ENCODE results near the gene CRYBB2. TPM values are rescaled to one million over a fixed set of nuclear protein-coding genes. Genes with fewer than 3 reads are reported as not detected.

The CRYBB2 gene, protein sequence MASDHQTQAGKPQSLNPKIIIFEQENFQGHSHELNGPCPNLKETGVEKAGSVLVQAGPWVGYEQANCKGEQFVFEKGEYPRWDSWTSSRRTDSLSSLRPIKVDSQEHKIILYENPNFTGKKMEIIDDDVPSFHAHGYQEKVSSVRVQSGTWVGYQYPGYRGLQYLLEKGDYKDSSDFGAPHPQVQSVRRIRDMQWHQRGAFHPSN
- total RNA-seq = not detected in 2 replicates

DNA sequence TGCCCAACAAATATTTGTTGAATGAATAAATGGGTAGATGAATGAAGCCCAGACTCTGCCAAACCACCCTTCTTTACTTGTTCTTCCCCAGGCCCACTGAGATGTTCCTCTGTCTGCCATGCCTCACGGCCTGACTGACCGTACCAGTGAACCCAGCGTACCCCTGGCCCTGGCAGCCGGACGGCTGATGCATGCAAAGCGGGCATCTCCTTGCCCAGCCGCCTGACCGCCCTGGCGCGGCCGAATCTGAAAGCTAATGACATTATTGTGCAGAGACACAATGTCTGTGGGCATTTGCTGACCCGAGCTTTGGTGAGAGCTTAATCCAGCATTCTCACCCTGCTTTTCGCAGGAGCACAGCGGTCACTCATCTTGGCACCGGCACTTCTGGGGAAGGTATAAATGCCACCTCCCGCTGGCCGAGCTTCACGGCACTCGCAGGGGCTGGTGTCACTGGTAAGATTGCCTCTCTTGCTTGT is at the start of gene CRYBB2:
CRYBB2 (plus strand) TSS at position 429 of the 479 bp plus-strand sequence. CDS start 1,791 bp downstream, outside the sequence.

DNA sequence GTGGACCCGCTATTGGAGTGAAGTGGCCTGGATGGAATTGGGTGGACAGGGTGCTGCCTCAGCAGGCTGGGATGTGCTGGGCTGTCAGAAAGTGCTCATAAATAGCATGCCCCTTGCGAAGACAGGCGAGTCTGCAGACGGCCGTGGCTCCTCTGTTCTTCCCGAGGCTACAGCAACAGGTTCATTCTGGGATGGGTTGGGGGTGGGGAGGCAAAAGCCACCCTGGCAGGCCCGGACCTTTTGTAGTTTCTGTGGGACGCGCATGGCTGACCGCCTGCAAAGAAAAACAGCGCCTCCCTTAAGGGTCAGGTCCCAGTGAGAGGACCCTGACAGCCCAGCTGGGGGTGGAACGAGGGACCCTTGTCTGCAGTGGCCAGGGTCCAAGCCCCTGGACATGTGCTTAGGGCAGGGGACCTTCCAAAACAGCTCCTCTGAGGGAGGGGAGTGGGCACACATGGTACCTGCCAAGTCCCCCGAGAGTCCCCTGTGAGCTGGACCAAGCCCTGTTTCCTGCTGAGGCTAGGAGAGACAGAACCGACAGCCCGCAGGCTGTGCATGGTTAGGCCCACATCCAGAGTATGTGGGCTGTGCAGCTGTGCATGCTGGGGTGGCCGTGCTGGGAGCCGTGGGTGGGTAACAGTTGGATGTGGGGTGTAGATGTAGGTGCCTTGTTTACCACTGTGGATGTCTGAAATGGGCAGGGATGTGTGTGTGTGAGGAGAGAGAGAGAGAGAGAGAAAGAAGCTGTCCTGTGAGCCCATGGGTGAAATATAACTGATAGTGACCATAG is 19.5 kb upstream of the CRYBB2 start, which contains the start of gene CRYBB3:
CRYBB3 (plus strand) TSS at position 128 of the 790 bp plus-strand sequence. CDS start 1,539 bp downstream, outside the sequence.

Other genes with a start within 250 kb of the CRYBB2 start
- not detected in 2 replicates for gene CRYBB3, start 19.8 kb upstream of the CRYBB2 start, total RNA-seq